Suprapubic skin (tissue), 3 donors: ENCODE results near the gene CSNK1G1.

Source experiments
- EP300 ChIP-seq: sonication (generic); formaldehyde crosslinking; IDR thresholded peaks from one replicate; pipeline ENCODE4 v1.6.1; 2017; ENCODE audit warnings: antibody characterized with exemption
- POLR2A ChIP-seq, 2 donors: fragments of 450-650 bp; IDR thresholded peaks; one replicate each; pipeline ENCODE4 v1.6.1; 2017; ENCODE audit warnings: antibody characterized with exemption in 2 of 2, mild to moderate bottlenecking in 2 of 2, moderate library complexity in 2 of 2
- TF ChIP-seq, protein P1 (sequence below), 2 donors: fragments of 200-600 bp in 1 of 2; fragments of 450-650 bp in 1 of 2; sonication (generic) in 1 of 2; IDR thresholded peaks; one replicate each; pipeline ENCODE4 v1.5.1; 2016 to 2019; ENCODE audit warnings: antibody characterized with exemption in 2 of 2, mild to moderate bottlenecking in 1 of 2, moderate library complexity in 1 of 2

DNA sequence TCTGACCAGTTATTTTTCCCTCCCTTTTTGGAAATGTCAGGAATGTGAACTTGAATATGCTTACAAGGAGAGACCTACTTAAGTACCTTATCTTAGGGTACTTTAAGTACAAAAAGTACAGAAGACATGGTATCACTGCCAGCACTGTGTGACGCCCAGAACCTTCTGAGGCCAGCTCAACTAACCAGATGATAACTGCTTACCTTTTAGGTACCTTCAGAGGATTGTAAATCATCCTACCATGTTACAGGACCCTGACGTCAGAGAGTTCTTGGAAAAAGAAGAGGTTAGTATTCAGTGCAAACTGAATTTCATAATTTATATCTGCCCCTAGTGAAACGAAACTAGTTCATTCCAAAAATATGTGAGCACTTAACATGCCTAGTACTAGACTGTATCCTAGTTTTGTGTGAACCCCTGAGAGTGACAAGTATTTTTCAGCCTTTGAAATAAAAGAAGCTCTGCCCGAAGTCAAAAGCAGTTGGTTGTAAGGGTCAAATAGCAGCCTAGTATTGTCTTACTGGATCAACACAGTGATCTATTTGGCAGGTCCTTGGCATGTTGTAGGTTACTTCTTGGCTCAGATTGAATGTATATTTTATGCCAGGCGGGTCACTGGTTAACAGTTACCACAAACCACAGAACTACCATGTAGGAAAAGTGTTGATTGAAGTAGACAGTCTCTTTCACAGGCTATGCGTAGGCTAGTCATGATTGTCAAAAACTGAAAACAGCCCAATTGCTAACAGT lies 228.3 kb downstream of the CSNK1G1 start:
- TF ChIP-seq, protein P1, sequence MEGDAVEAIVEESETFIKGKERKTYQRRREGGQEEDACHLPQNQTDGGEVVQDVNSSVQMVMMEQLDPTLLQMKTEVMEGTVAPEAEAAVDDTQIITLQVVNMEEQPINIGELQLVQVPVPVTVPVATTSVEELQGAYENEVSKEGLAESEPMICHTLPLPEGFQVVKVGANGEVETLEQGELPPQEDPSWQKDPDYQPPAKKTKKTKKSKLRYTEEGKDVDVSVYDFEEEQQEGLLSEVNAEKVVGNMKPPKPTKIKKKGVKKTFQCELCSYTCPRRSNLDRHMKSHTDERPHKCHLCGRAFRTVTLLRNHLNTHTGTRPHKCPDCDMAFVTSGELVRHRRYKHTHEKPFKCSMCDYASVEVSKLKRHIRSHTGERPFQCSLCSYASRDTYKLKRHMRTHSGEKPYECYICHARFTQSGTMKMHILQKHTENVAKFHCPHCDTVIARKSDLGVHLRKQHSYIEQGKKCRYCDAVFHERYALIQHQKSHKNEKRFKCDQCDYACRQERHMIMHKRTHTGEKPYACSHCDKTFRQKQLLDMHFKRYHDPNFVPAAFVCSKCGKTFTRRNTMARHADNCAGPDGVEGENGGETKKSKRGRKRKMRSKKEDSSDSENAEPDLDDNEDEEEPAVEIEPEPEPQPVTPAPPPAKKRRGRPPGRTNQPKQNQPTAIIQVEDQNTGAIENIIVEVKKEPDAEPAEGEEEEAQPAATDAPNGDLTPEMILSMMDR (IDR thresholded peaks at IDR 0.05): no peak
- TF ChIP-seq EP300 (no peak), POLR2A (IDR thresholded peaks at IDR 0.05) (no peak)
